GM21515 (cell line): ENCODE data around the gene RNU7-1.

Source experiments
- ATAC-seq: cut with Tn5 transposase; IDR thresholded peaks from one replicate; pipeline ENCODE4 v1.9.1; 2021; ENCODE audit not compliant: unreplicated experiment

RNU7-1 gene

DNA sequence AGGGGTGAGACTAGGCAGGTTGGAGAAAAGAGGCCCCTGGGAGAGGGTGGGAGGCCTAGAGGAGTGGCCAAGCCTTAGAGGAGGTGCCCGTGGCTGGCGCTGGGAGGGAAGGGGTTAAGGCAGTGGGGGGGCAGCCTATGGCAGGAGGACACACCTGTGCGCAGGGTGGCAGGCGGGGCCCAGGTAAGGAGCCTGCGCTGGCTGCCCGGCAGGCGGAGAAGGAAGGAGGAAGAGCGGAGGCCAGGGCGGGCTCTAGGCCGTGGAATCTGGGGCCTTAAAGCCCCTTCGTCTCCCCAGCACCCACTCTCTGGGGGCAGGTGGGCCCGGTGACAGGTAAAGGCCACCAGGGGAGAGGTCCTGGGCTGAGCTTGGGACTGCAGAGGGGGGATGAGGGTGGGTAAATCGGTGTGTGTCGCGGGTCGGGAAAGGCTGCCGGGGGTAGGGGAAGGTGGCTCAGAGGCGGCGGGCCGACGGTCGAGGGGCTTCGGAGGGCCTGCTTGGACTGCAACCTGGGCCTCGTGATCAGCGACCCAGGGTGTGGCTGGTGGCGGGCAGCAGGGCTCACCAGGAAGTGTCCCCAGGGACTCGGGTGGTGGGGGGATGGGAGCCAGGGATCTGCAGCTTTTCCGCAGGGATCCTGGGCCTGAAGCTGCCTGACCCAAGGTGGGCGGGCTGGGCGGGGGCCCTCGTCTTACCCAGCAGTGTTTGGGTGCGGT, 19.6 kb downstream of the RNU7-1 start:
- ATAC-seq, result no peak

DNA sequence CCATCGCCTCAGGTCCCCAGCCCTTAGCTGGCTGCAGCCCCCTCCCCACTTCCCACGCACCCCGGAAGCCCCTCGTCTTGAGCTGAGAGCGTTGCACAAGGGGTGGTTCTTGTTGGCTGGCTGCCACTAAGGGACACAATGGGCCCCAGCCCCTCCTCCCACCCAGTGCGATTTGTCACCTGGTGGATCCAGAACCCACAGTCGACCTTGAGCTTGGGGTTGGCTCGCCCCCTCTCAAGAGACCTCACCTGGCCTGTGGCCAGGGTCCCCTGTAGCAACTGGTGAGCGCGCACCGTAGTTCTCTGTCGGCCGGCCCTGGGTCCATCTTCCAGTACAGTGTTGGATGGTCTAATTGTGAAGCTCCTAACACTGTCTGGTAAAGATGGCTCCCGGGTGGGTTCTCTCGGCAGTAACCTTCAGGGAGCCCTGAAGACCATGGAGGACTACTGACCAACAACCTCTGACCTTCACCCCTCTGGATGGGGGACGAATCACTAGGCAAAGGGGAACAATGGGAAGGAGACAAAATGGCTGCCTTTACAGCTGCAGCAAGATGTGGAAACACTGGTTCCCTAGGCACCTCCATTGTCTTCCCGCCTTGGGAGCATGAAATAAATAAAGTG, 20.3 kb downstream of the RNU7-1 start:
- ATAC-seq, result no peak

DNA sequence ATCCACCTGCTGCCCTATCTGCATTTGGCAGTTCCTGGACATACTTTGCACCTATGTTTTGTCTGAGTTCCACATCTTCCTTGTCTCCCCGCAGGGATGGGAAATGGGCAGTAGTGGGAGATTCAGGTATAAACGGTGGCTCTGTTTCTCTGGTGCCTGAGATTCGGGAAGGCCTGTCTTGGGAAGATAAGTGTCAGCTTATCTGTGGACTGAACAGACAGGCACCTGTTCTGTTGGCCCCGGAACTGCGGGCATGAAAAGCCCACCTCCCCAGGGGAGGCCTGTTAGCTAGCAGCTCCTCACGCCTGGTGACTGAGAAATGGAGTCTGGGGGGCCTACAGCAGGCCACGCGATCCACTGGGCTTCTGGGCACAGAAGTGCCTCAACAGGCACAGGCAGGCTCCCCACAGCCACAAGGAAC, 21.0 kb downstream of the RNU7-1 start:
- no peak for ATAC-seq

DNA sequence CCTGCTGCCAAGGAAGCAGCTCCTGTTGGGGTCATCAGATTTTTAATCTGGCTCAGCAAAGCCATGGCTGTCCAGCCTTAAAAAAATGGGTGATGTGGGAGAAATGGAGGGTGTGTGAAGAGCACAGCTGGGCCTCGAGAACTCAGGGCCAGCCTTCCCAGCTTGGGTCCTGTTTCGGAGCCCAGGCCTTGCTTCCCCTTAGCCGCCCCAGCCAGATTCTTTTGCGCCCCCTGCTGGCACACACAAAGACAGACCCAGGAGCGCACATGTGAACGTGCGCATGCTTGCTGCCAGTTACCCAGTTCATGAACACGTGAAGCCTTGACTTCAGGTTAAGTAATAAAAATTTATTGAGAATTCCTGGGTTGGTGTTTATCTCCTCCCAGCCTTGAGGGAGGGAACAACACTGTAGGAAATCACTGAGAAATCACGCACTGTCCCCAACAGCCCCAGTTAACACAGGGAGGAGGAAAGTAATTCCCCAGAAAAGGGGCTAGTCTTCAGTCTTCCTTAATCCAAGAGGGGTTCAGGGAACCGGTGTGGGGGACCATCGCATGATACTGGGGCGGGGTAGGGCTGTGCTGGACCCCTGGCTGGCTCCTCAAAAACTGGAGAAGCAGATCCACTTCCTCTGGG, 21.5 kb downstream of the RNU7-1 start:
- ATAC-seq, result no peak

DNA sequence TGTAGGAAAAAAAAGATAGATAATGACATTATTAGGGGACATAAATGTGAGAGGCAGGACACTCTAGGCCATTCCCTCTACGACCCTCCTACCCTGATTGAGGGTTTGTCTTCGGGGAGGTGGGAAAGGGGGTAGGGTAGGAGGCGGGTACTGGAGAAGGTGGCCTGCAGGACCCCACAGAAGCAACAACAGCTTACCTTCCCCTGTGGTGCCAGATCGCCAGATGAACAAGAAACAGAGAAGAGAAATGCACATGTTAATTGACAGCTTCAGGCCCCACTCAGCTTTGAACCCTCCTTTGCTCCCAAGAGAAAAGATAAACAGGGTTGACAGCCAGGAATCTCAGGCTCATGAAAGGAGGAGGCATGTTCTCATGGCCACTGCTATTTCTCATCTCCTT, 22.1 kb downstream of the RNU7-1 start:
- no peak for ATAC-seq

DNA sequence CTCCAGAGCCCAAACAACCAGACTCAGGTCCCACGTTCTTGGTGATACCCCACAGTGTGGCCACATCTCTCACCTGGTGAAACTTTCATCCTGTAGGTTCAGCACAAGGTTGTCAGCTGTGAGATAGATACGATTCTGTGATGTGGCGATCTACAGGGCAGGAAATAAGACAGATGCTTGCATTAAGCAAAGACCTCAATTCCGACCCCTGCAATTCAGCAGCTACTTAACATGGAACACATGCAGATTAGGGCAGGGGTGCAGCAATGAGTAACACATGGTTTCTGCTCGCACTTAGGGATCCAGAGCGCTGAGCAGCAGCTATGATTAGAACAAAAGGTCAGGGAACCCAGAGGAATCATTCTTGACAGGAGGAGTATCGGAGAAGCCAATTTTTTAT, 22.7 kb downstream of the RNU7-1 start:
- no peak for ATAC-seq

DNA sequence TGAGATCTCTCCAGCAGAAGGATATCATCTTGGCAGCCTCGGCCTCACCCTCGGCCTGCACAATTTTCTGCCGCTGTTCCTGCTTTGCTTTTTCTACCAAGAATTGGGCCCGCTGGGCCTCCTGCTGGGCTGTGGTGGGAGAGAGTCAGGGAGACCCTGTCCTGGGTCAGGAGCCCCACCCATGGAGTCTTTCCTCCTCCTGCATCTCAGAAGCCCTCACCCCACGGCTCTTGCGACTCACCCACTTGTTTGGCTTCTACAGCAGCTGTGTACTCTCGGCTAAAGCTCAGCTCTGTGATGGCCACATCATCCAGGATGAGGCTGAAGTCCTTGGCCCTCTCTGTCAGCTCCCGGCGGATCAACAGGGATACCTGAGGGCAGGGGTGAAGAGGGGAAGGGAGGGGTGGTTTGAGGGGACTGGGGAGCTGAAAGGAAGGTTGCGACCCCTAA, 24.1 kb downstream of the RNU7-1 start:
- ATAC-seq, result no peak

DNA sequence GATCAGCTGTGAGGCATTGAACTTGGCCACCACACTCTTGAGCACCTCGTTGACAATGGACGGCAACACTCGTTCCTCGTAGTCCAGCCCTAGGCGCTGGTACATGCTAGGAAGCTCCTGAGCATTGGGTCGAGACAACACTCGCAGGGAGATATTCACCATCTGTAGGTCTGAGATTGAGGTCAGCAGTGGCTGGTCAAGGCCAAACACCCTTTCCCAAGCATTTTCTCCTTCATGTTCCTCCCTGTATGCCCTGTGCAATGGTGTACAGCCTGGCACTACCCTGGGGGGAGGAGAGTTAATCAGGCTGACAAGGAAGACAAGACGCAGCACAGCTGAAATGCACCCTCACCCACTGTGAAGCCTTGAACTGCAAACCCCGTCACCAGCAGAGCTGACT, 24.8 kb downstream of the RNU7-1 start:
- no peak for ATAC-seq

DNA sequence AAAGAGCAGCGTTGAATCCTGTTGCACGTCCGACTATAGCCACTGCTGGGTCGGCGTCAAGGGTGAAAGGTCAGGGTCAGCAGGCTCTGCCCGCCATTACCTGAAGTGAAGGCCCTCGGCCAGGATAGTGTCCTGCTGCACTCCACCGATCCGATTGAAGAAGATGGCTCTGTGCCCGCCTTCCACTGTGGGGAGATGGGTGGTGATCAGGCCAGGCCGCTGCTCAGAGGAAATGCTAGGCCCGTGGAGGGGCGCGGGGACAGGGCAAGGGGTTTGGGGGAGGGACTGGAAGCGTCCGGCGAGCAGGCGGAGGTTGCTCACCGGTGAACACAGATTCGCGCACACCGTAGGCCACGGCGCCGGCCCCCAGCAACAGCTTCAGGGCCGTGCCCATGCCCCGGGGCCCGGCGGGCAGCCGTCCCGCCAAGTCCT, 26.5 kb downstream of the RNU7-1 start:
- peak; percentile 39 for ATAC-seq

DNA sequence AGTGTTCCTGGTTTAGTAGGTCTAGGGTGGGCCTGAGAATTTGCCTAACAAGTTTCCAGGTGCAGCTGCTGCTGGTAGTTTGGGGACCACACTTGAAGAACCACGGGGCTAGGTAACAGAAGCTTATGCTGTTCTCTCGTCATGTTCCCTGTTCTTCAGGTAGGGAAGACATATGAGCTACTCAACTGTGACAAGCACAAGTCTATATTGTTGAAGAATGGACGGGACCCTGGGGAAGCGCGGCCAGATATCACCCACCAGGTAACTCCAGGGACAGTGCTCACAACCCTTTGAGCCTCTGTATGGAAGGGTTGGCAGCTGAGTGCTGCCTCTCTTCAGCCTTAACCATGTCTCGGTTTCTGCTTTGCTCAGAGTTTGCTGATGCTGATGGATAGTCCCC, 30.6 kb downstream of the RNU7-1 start:
- no peak for ATAC-seq

DNA sequence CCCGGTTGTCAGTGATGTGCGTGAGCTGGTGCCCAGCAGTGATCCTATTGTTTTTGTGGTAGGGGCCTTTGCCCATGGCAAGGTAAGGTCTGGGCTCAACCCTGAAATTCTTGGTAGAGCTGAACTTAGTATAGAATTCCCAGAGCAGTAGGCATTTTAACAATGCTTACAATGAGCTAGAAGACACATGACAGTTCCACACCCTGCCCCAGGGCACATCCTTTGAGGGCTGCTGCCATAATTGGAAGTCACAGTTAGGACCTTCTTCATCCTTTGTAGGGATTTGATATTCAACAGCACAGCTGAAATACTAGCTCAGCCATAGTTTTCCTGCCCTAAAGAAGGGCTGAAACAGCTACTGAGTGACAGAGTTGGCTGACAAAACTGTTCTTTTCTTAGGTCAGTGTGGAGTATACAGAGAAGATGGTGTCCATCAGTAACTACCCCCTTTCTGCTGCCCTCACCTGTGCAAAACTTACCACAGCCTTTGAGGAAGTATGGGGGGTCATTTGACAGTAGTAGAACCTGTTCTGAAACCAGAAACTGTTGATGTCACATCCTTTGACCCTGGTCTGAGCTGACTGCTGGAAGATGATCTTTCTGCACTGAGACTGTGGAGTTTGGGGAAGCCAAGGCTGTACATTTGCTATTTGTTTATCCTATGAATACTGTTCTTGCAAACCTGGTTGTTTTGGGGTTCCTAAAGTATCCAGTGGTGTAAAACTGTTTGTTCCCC, 31.8 kb downstream of the RNU7-1 start:
- no peak for ATAC-seq

DNA sequence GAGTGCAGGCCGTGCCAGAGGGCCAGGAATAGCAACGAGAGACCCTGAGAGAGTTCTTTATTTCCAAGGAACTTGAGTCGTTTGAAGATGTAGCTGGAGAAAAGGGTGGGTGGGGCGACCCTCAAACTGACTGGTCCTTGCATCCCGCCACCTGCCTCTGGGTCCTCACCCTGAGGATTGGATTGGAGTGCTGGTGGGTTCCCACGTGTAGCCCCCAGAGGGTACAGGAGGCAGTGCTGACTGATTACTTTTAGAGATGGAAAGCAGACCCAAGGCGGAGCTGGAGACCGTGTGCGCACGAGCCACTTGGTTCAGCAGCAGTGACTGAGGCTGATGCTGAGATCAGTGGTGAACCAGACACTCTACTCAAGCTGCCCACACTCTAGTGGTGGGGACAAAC, 34.0 kb downstream of the RNU7-1 start:
- ATAC-seq, result no peak

DNA sequence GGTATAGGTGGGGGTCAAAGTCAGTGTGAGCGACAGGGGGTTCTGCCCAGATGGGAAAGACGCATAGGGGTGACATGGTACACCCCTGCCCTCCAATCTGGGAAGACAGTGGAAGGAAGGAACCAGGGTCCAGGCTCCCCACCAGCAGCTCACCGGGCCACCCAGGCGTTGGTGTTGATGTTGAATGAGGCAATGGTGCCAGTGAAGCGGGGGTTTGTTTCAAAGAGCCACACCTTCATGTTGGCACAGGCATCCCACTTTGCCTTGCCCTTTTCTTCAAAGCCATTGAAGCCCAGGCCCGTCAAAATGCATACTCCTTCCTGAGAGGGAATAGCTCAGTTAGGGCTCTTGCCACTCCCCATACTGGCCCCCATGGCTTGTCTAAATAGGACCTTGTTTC, 34.6 kb downstream of the RNU7-1 start:
- ATAC-seq, result no peak

DNA sequence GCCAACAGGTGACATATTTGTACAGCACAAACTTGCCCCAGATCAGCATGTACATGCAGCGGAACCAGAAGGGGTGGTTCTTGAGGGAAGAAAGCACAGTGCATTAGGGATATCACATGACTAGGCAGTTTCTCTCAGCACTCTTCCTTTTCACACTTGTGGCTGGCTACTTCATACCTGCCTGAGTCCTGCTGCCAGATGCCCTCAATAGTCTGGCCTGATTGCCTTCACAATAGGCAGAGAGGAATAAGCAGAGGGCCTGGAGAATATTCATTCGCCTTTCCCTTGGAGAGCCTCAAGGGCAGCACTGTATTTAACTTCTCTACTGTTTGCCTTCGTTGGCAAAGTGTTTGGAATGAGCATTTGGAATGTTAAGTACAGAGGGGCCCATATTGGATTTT, 35.0 kb downstream of the RNU7-1 start:
- ATAC-seq, result no peak

DNA sequence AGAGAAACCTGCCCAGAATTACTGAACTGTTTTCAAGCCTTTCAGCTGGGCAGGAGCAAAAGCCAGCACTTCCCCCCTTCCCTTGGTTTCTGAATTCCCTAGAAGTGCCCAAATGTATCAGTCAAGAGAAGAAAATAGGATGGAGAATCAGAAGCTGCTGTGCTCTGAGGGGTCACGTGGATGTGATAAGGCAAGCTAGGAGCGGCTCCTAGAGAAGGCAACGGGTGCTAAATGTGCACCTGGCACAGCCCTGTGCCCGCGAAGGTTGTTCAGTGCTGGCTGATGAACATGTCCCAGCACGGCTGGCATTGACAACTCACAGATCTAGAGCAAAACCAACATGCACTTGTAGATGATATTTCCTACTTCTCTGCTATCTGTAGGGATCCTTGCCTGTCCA, 35.4 kb downstream of the RNU7-1 start:
- no peak for ATAC-seq

DNA sequence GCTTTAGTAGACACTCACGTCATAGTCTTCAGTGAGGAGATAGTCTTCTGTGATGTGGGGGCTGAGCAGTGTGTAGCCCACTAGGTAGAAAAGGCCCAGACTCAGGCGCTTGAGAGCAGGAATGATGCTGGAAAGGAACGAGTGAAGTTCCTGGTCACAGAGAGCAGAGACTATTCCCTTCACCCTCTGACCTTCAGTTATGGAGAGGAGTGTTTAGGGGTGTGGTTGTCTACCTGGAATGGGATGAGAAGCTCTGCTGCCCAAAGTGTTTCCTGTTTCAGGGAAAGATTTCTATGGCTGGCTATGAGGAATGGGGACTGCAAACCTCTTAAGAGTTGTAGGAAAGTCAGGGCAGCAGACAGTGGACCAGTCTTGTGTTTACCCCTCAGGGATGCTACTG, 35.8 kb downstream of the RNU7-1 start:
- ATAC-seq, result no peak

DNA sequence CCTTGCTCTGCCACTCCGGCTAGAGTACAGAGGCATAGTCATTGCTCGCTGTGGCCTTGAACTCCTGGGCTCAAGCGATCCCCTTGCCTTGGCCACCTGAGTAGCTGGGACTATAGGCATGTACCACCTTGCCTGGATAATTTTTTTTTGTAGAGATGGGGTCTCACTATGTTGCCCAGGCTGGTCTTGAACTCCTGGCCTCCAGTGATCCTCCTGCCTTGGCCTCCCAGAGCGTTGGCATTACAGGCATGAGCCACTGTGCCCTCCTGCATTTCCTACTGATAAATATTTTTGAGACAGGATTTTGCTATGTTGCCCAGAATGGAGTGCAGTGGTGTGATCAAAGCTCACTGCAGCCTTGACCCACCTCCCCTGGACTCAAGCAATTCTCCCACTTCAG, 36.5 kb downstream of the RNU7-1 start:
- ATAC-seq, result no peak

DNA sequence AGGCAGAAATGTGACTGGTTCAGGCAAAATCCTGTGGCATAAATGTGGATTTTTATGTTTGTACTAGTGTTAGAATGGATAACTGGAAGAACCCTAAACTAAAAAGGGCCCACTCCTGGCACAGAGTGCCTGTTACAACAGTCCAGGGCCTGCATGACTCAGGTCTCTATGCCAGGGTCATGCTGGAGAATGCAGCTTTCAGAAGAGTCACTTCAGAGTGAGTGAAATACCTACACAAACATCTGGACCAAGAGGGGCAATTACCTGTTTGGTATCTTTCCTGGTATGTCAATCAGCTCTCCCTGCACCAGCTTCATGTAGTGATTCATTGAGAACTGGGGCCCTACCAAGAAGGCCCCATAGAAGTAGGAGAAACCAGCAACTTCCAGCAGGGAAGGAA, 37.1 kb downstream of the RNU7-1 start:
- ATAC-seq, result no peak

DNA sequence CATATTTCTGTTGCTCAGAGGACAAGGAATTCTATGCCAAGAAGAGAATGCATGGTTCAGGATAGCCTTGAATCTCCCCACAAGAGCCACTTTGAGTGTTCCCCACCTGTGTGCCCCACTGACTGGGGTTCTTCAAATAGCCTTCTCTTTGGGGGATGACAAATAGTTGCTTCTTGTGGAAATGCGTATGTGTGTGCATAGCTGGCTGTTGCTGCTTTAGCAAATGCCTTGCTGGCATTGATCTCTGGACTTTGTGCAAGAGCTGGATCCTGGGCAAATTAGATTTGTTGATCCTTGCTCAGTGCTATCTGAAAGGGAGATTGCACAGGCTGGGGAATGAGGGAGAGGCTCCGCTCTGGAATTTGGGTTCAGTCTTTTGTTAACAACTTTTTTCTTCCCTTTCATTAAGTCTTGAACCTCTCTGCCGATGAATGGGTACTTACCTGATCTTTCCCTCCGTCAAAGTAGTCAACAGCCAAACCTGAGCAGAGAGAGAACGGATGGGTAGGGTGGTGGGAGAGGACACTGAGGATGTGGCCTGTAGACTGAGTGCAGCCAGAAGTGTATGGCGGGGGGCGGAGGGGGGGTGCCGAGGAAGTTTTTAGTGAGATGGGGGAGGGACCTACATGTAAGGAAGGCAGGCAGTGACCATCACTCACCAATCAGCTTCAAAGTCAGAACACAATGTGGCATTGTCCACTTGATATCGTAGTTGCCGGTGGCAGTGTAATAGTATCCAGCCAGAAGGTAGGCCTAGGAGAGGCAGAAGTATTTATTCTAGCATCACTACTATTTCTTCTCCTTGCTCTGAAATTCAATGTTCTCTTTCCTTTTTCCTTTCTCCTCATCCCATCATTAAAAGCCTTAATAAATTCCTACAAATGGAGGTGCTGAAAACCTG, 37.8 kb downstream of the RNU7-1 start:
- no peak for ATAC-seq

DNA sequence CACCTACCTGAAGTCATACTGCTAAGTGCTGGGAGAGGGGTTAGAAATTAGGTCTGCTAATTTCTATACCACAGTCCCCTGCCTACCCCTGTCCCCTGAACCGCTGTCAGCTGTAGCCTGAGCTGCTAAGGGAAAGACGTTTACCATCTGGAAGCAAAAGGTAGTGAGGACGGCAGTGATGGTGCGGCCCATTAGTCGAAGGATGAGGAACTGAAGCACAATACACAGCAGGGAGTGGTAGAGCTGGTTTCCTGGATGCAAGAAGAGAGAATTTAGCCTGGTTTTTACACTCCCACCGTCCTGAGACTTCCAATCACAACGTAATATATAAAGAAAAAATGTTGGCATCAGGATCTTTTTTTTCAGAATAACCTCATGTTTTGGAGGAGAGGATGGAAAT, 38.9 kb downstream of the RNU7-1 start:
- ATAC-seq, result no peak
